ENCODE measurements around the gene EPB41L1.

The EPB41L1 gene

DNA sequence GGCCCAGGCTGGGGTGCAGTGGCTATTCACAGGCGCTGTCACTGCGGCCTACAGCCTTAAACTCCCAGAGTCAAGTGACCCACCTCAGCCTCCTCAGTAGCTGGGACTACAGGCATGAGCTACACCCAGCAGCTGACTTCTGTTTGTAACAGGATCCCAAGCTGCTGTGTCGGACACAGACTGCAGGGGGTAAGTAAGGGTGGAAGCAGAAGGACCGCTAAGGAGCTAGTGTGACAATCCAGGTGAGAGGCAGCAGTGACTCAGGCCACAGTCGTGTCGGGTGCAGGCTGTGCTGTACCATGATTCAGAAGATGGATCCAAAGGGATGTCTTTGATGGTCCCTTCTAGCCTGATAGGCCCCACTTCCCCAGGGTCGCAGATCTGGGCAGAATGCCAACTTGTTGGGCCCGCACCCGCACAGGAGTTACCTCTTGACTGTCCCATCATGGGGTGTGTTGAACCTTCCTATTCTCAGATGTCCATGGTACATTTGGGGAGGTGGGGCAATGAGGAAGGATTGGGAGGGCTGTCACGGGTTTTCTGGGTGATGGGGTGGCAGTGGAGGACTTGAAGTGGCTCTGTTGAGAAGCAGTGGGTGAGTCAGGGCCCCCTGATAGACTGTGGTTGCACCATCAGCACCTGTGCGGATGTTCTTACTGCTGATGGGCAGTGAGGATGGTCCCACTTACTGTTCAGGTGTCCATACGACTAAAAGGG, 107.0 kb downstream of the EPB41L1 start:
- no peaks in the 10 kb centered on the region for H3K27me3 ChIP-seq (ENCODE audit: control insufficient read depth in 1 of 2, insufficient read depth in 2 of 2, low read length in 2 of 2)

DNA sequence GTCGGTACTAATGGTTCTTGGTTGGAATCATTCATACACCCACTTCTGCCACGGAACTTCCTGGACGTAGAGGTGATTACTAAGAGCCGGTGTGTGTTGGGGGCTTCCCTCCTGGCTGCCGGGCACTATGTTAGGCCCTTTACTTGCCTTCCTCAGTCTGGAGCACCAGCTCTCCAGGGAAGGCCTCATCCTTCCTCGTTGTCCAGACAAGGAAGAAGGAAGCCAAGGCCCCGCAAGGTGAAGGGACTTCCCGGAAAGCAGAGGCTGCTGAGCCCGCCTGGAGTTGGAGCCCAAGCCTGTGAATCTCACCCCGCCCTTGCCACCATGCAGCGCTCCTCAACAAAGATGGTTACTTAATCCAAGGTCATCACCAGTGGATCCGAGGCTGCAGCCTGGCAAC, 107.9 kb downstream of the EPB41L1 start:
- H3K9me3 ChIP-seq (ENCODE audit: control insufficient read depth in 2 of 2, low read length in 2 of 2) = no peaks in the 10 kb centered on the region
- no peaks in the 10 kb centered on the region for H3K4me1 ChIP-seq (ENCODE audit: control insufficient read depth, insufficient read depth, low read length)

More for the DNA sequence above, 107.0 kb downstream of the EPB41L1 start:
- H3K4me1 ChIP-seq (ENCODE audit: control insufficient read depth, insufficient read depth, low read length) = no peaks in the 10 kb centered on the region
- peaks cover 2 to 7% of the 10 kb centered on the region in 2 donors for H3K36me3 ChIP-seq (ENCODE audit: control insufficient read depth in 2 of 2, insufficient read depth in 2 of 2, low read length in 2 of 2)
- H3K27ac ChIP-seq (ENCODE audit: low read length) = no peak overlapping the region
- H3K4me3 ChIP-seq (ENCODE audit: low read length in 2 of 2) = no peak overlapping the region
- no peak overlapping the region for H3K9ac ChIP-seq (ENCODE audit: low read length in 2 of 2)
- H3K9me3 ChIP-seq (ENCODE audit: control insufficient read depth in 2 of 2, low read length in 2 of 2) = no peaks in the 10 kb centered on the region

DNA sequence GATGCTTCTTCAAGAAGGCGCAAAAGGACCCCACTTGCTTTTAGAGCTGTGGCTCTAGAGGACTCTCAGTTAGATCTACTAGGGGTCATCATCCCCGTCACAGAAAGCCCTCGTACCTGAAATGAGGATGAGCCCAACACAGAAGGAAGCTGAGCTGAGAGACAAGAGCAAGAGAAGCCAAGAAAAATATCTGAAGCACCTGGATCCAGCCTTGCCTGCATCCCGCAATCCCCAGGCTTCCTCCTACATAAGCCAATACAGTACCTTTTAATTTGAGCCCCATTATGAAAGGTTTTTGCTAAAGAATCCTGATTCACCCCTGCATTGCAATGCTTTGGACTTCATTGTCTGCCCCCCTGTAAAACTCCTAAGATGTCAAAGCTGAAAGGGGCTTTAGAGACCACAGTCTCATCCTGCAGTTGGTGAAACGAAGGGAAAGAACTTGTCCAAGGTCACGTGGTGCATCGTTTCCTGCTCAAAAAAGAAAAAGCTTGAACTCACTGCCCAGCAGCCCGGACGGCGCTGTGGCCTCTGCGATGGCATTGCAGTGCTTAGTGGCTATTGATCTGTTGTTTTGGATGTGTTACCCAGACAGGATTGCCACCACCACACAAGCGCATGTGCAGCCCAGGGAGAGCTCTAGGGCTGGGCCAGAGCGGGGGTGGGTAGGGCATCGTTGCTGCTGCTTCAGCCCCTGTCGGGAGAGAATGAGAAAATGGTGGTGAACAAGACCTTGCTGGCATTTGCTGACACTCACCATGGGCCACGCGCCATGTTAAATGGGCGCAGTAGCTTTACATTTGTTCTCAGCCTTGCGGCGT, 110.1 kb downstream of the EPB41L1 start:
- no peaks in the 10 kb centered on the region for H3K9me3 ChIP-seq (ENCODE audit: control insufficient read depth in 2 of 2, low read length in 2 of 2)
- no peaks in the 10 kb centered on the region for H3K36me3 ChIP-seq (ENCODE audit: control insufficient read depth in 2 of 2, insufficient read depth in 2 of 2, low read length in 2 of 2)
- no peak overlapping the region for H3K4me3 ChIP-seq (ENCODE audit: low read length in 2 of 2)
- H3K9ac ChIP-seq (ENCODE audit: low read length in 2 of 2) = no peak overlapping the region
- no peak overlapping the region for H3K27ac ChIP-seq (ENCODE audit: low read length)
- no peaks in the 10 kb centered on the region for H3K27me3 ChIP-seq (ENCODE audit: control insufficient read depth in 1 of 2, insufficient read depth in 2 of 2, low read length in 2 of 2)
- H3K4me1 ChIP-seq (ENCODE audit: control insufficient read depth, insufficient read depth, low read length) = no peaks in the 10 kb centered on the region

More for the DNA sequence above, 107.9 kb downstream of the EPB41L1 start:
- H3K36me3 ChIP-seq (ENCODE audit: control insufficient read depth in 2 of 2, insufficient read depth in 2 of 2, low read length in 2 of 2) = no peaks in the 10 kb centered on the region
- H3K27me3 ChIP-seq (ENCODE audit: control insufficient read depth in 1 of 2, insufficient read depth in 2 of 2, low read length in 2 of 2) = no peaks in the 10 kb centered on the region
- H3K9ac ChIP-seq (ENCODE audit: low read length in 2 of 2) = no peak overlapping the region
- no peak overlapping the region for H3K27ac ChIP-seq (ENCODE audit: low read length)
- no peak overlapping the region for H3K4me3 ChIP-seq (ENCODE audit: low read length in 2 of 2)

DNA sequence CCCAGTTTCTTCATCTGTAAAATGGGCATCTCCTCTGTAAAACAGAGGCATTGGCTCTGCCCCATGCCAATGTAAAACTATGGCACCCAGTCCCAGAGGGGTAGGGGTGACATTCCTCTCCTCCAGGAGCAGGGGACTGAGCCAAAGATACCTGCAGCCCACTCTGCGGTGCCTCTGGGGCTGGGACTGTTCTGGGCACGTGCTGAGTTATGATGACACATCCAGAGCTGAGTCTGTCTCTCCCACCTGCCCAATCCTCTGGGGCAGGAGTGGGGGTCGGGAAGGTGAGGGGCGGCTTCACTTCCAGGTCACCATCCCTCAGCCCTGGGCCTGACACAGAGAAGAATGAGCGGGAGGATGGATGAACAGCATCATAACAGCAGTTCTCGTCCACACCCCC, 111.6 kb downstream of the EPB41L1 start:
- Histone ChIP-seq H3K27me3 (ENCODE audit: control insufficient read depth in 1 of 2, insufficient read depth in 2 of 2, low read length in 2 of 2) (no peaks in the 10 kb centered on the region), H3K36me3 (ENCODE audit: control insufficient read depth in 2 of 2, insufficient read depth in 2 of 2, low read length in 2 of 2) (no peaks in the 10 kb centered on the region), H3K4me1 (ENCODE audit: control insufficient read depth, insufficient read depth, low read length) (no peaks in the 10 kb centered on the region), H3K27ac (ENCODE audit: low read length) (no peak overlapping the region), H3K9ac (ENCODE audit: low read length in 2 of 2) (no peak overlapping the region), H3K4me3 (ENCODE audit: low read length in 2 of 2) (no peak overlapping the region), H3K9me3 (ENCODE audit: control insufficient read depth in 2 of 2, low read length in 2 of 2) (no peaks in the 10 kb centered on the region)

DNA sequence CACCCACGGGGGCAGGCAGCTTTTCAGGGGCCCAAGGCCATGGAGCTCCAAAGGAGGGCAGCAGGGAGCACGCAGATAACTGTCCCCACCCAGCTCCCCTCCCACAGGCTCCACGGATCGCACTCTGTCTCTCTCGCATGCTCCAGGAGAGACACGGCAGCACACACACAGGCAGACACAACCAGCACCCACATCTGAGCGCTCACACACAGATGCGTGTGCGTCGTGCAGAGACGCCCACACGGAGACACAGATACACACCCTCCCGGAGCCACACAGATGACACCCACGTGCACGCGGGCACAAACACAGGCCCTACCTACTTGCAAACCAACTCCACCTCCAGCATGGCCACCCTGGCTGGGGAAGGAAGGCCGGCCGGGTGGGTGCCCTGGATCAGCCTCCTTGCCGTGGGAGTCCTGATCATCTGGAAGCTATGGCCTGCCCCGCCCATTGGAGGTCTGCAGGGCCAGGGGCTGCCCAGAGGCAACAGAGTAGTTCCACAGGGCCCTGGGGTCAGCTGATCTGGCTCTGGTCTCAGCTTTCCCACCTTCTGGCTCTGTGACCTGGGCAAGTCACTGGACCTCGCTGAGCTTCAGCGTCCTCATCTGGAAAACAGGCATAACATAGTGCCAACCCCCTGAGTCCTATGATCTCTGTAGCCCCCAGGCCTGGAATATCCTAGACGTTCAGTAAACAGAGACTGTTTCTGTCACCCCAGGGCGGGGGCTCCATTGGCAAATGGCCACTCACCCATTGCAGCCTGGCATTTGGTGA, 113.3 kb downstream of the EPB41L1 start:
- no peaks in the 10 kb centered on the region for H3K4me1 ChIP-seq (ENCODE audit: control insufficient read depth, insufficient read depth, low read length)
- H3K4me3 ChIP-seq (ENCODE audit: low read length in 2 of 2) = no peak overlapping the region
- no peaks in the 10 kb centered on the region for H3K9me3 ChIP-seq (ENCODE audit: control insufficient read depth in 2 of 2, low read length in 2 of 2)
- H3K27ac ChIP-seq (ENCODE audit: low read length) = no peak overlapping the region
- no peaks in the 10 kb centered on the region for H3K36me3 ChIP-seq (ENCODE audit: control insufficient read depth in 2 of 2, insufficient read depth in 2 of 2, low read length in 2 of 2)
- H3K27me3 ChIP-seq (ENCODE audit: control insufficient read depth in 1 of 2, insufficient read depth in 2 of 2, low read length in 2 of 2) = no peaks in the 10 kb centered on the region
- H3K9ac ChIP-seq (ENCODE audit: low read length in 2 of 2) = no peak overlapping the region

DNA sequence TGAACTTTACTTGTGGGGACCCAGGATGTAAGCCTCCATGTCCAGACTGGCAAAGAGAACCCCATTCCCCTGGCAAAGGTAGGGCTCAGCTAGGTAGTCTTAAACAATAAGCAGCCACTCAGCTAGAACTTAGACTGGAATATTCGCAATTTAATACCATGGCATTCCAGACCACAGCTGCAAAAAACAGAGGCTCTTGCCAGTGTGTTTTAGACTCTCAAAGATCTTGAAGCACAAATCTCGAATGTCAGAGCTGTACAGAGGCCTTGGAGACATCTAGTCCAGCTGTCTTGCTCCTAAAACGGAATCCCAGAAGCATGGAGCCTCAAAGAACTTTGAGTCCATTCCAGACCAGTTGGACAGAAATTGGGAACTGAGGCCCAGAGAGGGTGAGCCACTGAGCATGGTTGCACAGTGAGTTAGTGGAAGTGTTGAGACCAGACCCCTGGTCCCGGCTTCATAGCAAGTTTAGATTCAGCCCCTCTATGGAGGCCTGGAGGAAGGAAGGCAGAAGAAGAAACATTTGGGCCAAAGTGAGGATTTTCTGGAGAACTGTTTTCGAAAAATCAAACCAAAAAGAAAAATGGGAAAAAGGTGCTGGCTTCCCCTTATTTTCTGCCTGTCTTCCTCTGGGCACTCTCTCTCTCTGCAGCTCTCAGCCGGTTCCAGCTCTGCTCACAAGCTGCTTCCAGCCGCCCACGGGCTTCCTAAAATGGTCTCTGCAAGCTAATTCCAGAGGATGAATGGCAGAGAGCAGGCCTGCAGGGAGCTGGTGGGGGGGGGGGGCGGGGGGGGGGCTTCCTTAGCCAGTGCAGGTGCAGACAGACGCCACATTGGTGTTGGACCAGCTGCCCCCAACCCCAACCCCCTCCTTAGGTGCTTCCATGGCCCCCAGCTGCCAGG, 114.2 kb downstream of the EPB41L1 start:
- Histone ChIP-seq H3K4me3 (ENCODE audit: low read length in 2 of 2) (no peak overlapping the region), H3K4me1 (ENCODE audit: control insufficient read depth, insufficient read depth, low read length) (no peaks in the 10 kb centered on the region), H3K36me3 (ENCODE audit: control insufficient read depth in 2 of 2, insufficient read depth in 2 of 2, low read length in 2 of 2) (no peaks in the 10 kb centered on the region), H3K27ac (ENCODE audit: low read length) (no peak overlapping the region), H3K27me3 (ENCODE audit: control insufficient read depth in 1 of 2, insufficient read depth in 2 of 2, low read length in 2 of 2) (peaks cover 0 to 4% of the 10 kb centered on the region in 2 donors), H3K9ac (ENCODE audit: low read length in 2 of 2) (no peak overlapping the region), H3K9me3 (ENCODE audit: control insufficient read depth in 2 of 2, low read length in 2 of 2) (no peaks in the 10 kb centered on the region)

DNA sequence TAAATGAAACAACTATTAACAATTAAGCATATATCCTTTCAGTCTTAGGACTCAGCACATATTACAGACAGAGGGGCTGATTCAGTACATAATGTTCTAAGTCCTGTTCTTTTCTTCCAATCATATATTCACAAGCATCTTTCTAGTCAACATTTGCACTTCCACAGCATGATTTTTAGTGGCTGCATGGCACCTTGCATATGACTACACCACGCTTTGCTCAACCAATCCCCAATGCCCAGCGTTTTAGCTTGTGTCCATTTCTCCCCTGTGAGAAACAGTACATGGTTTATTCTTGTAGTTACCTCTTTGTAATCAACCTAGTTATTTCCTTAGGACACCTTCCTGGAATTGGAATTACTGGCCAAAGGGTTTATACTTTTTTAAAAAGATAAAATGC, 115.0 kb downstream of the EPB41L1 start:
- peaks cover 6 to 9% of the 10 kb centered on the region in 2 donors for H3K27me3 ChIP-seq (ENCODE audit: control insufficient read depth in 1 of 2, insufficient read depth in 2 of 2, low read length in 2 of 2)

DNA sequence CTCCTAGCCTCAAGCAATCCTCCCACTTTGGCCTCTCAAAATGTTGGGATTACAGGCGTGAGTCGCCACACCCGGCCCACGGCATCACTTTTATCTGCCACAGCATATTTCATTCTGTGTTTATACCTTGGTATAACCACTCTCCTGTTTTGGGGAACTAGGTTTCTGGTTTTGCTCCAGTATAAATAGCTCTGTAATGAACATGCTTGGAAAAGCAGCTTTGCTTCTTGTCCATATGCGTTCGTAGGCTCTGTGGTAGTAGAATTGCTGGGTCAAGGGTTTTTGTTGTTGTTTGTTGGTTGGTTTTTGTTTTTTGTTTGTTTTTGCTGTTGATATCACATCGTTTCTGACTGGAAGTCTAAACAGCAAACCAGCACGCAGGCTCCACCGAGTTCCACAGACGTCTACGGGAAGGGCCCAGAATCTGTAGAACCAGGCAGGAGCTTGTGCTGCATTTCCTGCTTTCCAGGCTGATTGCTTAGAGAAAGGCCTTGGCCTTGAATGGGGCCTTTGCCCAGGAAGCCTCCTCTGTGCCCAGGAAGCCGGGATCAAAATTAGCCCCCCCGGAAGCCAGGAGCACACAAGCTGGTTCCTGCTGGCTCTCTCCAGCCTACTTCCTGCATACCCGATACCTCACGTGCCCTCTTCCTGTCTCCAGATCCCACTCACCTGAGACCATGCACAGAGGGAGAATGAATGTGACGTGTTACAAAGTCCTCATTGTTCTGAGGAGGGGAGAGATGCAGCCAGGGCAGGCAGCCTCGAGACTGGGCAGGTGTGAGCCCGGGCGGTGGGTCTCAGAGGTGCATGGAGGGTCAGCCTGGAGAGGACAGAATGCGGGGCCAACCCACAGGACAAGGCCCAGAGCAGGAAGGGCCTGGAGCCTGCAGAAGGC, 116.5 kb downstream of the EPB41L1 start:
- Histone ChIP-seq H3K4me3 (ENCODE audit: low read length in 2 of 2) (no peak overlapping the region), H3K36me3 (ENCODE audit: control insufficient read depth in 2 of 2, insufficient read depth in 2 of 2, low read length in 2 of 2) (no peaks in the 10 kb centered on the region)

More for the DNA sequence above, 115.0 kb downstream of the EPB41L1 start:
- Histone ChIP-seq H3K27ac (ENCODE audit: low read length) (no peak overlapping the region), H3K9ac (ENCODE audit: low read length in 2 of 2) (no peak overlapping the region), H3K4me1 (ENCODE audit: control insufficient read depth, insufficient read depth, low read length) (no peaks in the 10 kb centered on the region), H3K9me3 (ENCODE audit: control insufficient read depth in 2 of 2, low read length in 2 of 2) (no peaks in the 10 kb centered on the region), H3K4me3 (ENCODE audit: low read length in 2 of 2) (no peak overlapping the region), H3K36me3 (ENCODE audit: control insufficient read depth in 2 of 2, insufficient read depth in 2 of 2, low read length in 2 of 2) (no peaks in the 10 kb centered on the region)

DNA sequence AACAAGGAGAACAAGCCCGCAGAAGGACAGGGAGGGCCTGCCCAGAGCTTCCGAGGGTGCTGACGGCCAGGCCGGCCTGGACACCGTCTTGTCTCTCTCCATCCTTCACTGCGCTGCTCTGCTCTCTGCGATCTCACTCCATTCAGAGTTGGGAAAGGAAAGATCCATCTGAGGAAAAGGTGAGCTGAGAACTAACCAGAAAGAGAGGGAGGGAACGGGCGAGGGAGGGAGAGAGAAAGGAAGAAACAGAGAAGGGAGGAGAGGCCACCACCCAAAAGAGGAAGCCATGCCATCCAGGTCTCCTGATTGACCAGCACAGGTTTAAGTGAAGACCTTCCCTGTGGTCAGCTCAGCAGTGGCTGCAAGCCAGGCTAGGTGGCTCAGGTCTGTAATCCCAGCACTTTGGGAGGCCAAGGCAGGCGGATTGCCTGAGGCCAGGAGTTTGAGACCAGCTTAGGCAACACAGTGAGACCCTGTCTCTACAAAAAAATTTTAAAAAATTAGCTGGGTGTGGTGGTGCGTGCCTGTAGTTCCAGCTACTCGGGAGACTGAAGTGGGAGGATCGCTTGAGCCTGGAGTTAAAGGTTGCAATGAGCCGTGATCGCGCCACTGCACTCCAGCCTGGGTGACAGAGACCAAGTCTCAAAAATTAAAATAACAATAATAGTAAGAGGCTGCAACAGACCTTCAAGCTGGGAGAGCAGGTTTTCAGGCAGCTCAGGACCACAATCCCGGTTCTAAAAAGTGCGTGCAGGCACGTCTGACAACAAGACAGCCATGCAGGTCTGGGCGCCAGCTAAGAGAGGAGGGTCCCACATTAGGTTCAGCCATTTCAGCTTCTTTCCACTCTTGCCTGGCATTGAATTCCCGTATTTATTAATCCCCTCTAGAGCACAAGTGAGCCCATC, 117.4 kb downstream of the EPB41L1 start:
- Histone ChIP-seq H3K36me3 (ENCODE audit: control insufficient read depth in 2 of 2, insufficient read depth in 2 of 2, low read length in 2 of 2) (no peaks in the 10 kb centered on the region), H3K9me3 (ENCODE audit: control insufficient read depth in 2 of 2, low read length in 2 of 2) (no peaks in the 10 kb centered on the region), H3K27me3 (ENCODE audit: control insufficient read depth in 1 of 2, insufficient read depth in 2 of 2, low read length in 2 of 2) (peaks cover 9 to 12% of the 10 kb centered on the region in 2 donors), H3K4me1 (ENCODE audit: control insufficient read depth, insufficient read depth, low read length) (no peaks in the 10 kb centered on the region), H3K4me3 (ENCODE audit: low read length in 2 of 2) (no peak overlapping the region), H3K27ac (ENCODE audit: low read length) (no peak overlapping the region), H3K9ac (ENCODE audit: low read length in 2 of 2) (no peak overlapping the region)

More for the DNA sequence above, 116.5 kb downstream of the EPB41L1 start:
- peaks cover 9 to 12% of the 10 kb centered on the region in 2 donors for H3K27me3 ChIP-seq (ENCODE audit: control insufficient read depth in 1 of 2, insufficient read depth in 2 of 2, low read length in 2 of 2)
- no peak overlapping the region for H3K27ac ChIP-seq (ENCODE audit: low read length)
- H3K9me3 ChIP-seq (ENCODE audit: control insufficient read depth in 2 of 2, low read length in 2 of 2) = no peaks in the 10 kb centered on the region
- H3K4me1 ChIP-seq (ENCODE audit: control insufficient read depth, insufficient read depth, low read length) = no peaks in the 10 kb centered on the region
- H3K9ac ChIP-seq (ENCODE audit: low read length in 2 of 2) = no peak overlapping the region
